Loucy (cell line): Measurements from ENCODE around the gene SIGLEC15.

ENCODE experiments used
- EZH2phosphoT487 ChIP-seq: fragments of 200-600 bp; IDR thresholded peaks from 2 replicates; pipeline ENCODE4 v1.6.1; 2018; ENCODE audit warnings: antibody characterized with exemption, mild to moderate bottlenecking, moderate library complexity, borderline replicate concordance
- TF ChIP-seq, protein P1 (sequence below): fragments of 200-600 bp; sonication (generic); conservative IDR thresholded peaks from 2 replicates; pipeline ENCODE4 v1.5.1; 2014; ENCODE audit warnings: mild to moderate bottlenecking, antibody characterized with exemption, low read length

DNA sequence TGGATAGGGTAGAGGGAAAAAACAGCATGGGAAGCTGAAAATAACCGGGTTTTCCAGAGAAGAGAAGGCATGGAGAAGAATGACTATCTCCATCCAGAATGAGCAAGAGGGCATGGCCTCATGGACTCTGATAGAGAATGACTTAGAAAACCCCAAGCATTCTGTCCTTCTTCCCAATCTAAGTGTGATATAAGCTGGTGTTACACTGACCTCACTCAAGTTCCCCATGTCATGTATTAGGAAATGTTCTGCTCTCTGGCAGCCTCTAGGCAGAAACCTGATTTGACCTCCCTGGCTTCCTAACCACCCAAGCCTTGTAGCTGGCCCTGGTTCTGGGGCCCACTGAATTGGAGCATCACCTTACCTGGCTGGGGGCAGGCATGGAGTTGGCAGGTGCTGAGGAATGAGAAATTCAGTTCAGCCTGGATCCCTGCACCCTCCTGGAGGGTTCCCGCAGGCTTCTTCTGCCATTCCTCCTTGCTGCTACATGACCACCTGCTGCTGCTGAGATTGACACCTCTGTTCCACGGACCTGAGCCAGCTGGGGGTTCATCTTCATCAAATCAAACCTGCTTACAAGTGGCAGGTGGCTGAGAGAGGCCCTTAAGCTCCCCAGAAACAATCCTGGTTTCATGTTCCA is 5.2 kb upstream of the SIGLEC15 start:
- TF ChIP-seq, protein P1, sequence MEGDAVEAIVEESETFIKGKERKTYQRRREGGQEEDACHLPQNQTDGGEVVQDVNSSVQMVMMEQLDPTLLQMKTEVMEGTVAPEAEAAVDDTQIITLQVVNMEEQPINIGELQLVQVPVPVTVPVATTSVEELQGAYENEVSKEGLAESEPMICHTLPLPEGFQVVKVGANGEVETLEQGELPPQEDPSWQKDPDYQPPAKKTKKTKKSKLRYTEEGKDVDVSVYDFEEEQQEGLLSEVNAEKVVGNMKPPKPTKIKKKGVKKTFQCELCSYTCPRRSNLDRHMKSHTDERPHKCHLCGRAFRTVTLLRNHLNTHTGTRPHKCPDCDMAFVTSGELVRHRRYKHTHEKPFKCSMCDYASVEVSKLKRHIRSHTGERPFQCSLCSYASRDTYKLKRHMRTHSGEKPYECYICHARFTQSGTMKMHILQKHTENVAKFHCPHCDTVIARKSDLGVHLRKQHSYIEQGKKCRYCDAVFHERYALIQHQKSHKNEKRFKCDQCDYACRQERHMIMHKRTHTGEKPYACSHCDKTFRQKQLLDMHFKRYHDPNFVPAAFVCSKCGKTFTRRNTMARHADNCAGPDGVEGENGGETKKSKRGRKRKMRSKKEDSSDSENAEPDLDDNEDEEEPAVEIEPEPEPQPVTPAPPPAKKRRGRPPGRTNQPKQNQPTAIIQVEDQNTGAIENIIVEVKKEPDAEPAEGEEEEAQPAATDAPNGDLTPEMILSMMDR, result no peak
- no peak for TF ChIP-seq EZH2phosphoT487
